Measurements from ENCODE around the gene HBB. TPM values are rescaled to one million over a fixed set of nuclear protein-coding genes. Genes with fewer than 3 reads are reported as not detected.

HBB gene
- total and polyA plus RNA-seq, 2 of the 4 experiments (the other 2 are of a cell fraction) = 0.24 TPM; not detected in 1

GRCh38 chr11:5192738-5193137 is 34.1 kb downstream of the HBB start:
- in situ Hi-C loops (cut with MboI; ENCODE audit: low sequenced_read_pairs) = no loop called here
- TF ChIP-seq NFE2L2 (IDR thresholded peaks at IDR 0.05; ENCODE audit: low read depth, low read length) (no peak), BHLHE40 (IDR thresholded peaks at IDR 0.05; ENCODE audit: low read depth, low read length) (no peak), MAZ (IDR thresholded peaks at IDR 0.05; ENCODE audit: borderline replicate concordance, low read depth, low read length) (no peak), MXI1 (IDR thresholded peaks at IDR 0.05; ENCODE audit: borderline replicate concordance, low read depth, low read length) (no peak), SMC3 (IDR thresholded peaks at IDR 0.05; ENCODE audit: low read depth, low read length) (no peak)
- no CpG with 5 or more reads among the region's 1 CpG for WGBS, 2 experiments (ENCODE audit: extremely low coverage in 2 of 2, insufficient read length in 1 of 2)

More at GRCh38 chr11:5192738-5193137, 34.1 kb downstream of the HBB start:
- CTCF ChIA-PET = no interaction called here
- H2AK5ac ChIP-seq (ENCODE audit: low read depth, low read length) = no peak overlapping the region
- POLR2A ChIA-PET (ENCODE audit: unreplicated experiment) = no interaction called here
- H3K4me2 ChIP-seq (ENCODE audit: low read depth, low read length) = no peak overlapping the region
- H3K4me3 ChIP-seq (ENCODE audit: insufficient read depth, low read depth, low read length) = no peak overlapping the region
- H2AFZ ChIP-seq (replicated peaks; ENCODE audit: low read length, poor library complexity) = no peak overlapping the region
- no peaks in the 10 kb centered on the region for H3K27me3 ChIP-seq (ENCODE audit: control insufficient read depth, insufficient read depth, low read length)
- H3K36me3 ChIP-seq (ENCODE audit: control insufficient read depth, insufficient read depth, low read length) = no peaks in the 10 kb centered on the region
- dilution Hi-C loops (cut with HindIII; ENCODE audit: low sequenced_read_pairs, unreplicated experiment) = no loop called here
- no peak overlapping the region for H3K23ac ChIP-seq (ENCODE audit: low read depth, low read length)
- no TSS peak for BruUV-seq (replicated peaks)
- no peak overlapping the region for H4K8ac ChIP-seq (ENCODE audit: low read depth in 2 of 2, low read length in 2 of 2)
- no peak overlapping the region for H2BK5ac ChIP-seq (ENCODE audit: low read depth, low read length, poor library complexity, severe bottlenecking)
- H3K9me3 ChIP-seq (ENCODE audit: control insufficient read depth, insufficient read depth, low read length) = no peaks in the 10 kb centered on the region; the same call in 1 of the 2 replicates
- H2BK15ac ChIP-seq (ENCODE audit: low read depth, low read length) = no peak overlapping the region
- no peaks in the 10 kb centered on the region for H3K79me1 ChIP-seq (ENCODE audit: low read depth in 1 of 2, low read length in 2 of 2)
- H3K56ac ChIP-seq (ENCODE audit: extremely low read depth, insufficient read depth, low read length) = no peak overlapping the region
- H3K27ac ChIP-seq (ENCODE audit: insufficient read depth, low read length) = no peak overlapping the region
- no peaks in the 10 kb centered on the region; the same call in 1 of the 2 replicates for H3K4me1 ChIP-seq (ENCODE audit: control insufficient read depth, insufficient read depth, low read length)
- no peak overlapping the region for H2BK120ac ChIP-seq (ENCODE audit: low read depth, low read length)
- H4K91ac ChIP-seq (ENCODE audit: insufficient read depth, low read depth, low read length) = no peak overlapping the region
- DNase-seq (no peak), ATAC-seq (ENCODE audit: low read depth) (no peak)
- H3K18ac ChIP-seq (ENCODE audit: low read depth, low read length) = no peak overlapping the region
- no peak overlapping the region for H4K5ac ChIP-seq (ENCODE audit: low read depth, low read length)
- intact Hi-C loops (cut with micrococcal nuclease) = no loop called here
- no peak overlapping the region for H2BK20ac ChIP-seq (ENCODE audit: low read depth, low read length)
- H3K4ac ChIP-seq (ENCODE audit: low read depth, low read length) = no peak overlapping the region
- H3K9me1 ChIP-seq (ENCODE audit: insufficient read depth, low read length) = no peaks in the 10 kb centered on the region
- H2AK9ac ChIP-seq (replicated peaks; ENCODE audit: low read depth, low read length, poor library complexity) = no peak overlapping the region
- H4K20me1 ChIP-seq (ENCODE audit: insufficient read depth, low read length) = no peaks in the 10 kb centered on the region
- no peak overlapping the region for H3K14ac ChIP-seq (replicated peaks; ENCODE audit: low read depth, low read length)
- no peak overlapping the region for H3K9ac ChIP-seq (ENCODE audit: low read depth, low read length)
